K562 (cell line): ENCODE measurements around the gene UBA7. TPM values are rescaled to one million over a fixed set of nuclear protein-coding genes. Genes with fewer than 3 reads are reported as not detected.
A peak's percentile ranks its signal among the peaks of the same experiment; 100 is the strongest.

Experiments
- ASH1L ChIP-seq: fragments of 450-650 bp; IDR thresholded peaks from 2 replicates; pipeline ENCODE4 v1.6.1; 2018; ENCODE audit warnings: borderline replicate concordance, mild to moderate bottlenecking, low read depth; ENCODE audit not compliant: partially characterized antibody
- BHLHE40 ChIP-seq: IDR thresholded peaks from 2 replicates; pipeline ENCODE4 v1.6.1; 2011; ENCODE audit warnings: low read length, improper control_type of control experiment
- CC2D1A ChIP-seq: fragments of 450-650 bp; IDR thresholded peaks from 2 replicates; pipeline ENCODE4 v1.6.1; 2017; ENCODE audit warnings: mild to moderate bottlenecking
- CHD2 ChIP-seq: IDR thresholded peaks from 2 replicates; pipeline ENCODE4 v1.6.1; 2011; ENCODE audit warnings: low read depth, low read length
- CHD4 ChIP-seq: fragments of 200-600 bp; sonication (generic); IDR thresholded peaks from 3 replicates; pipeline ENCODE4 v1.6.1; 2012; ENCODE audit warnings: low read depth, mild to moderate bottlenecking, mixed read lengths, low read length, inconsistent platforms; ENCODE audit not compliant: insufficient read depth, insufficient replicate concordance, poor library complexity, severe bottlenecking
- CREBBP ChIP-seq: IDR thresholded peaks from one replicate; pipeline ENCODE4 v1.6.1; 2012; ENCODE audit warnings: low read depth, mild to moderate bottlenecking, control low read depth, inconsistent platforms, low read length
- CTBP1 ChIP-seq: fragments of 450-650 bp; IDR thresholded peaks from 2 replicates; pipeline ENCODE4 v1.6.1; 2016; ENCODE audit warnings: borderline replicate concordance
- ILK ChIP-seq: fragments of 450-650 bp; IDR thresholded peaks from 2 replicates; pipeline ENCODE4 v1.6.1; 2016; ENCODE audit warnings: missing genetic modification characterization, low read depth, mild to moderate bottlenecking, missing compliant biosample characterization, moderate library complexity, borderline replicate concordance
- MAFG ChIP-seq: fragments of 450-650 bp; conservative IDR thresholded peaks from 2 replicates; pipeline ENCODE4 v1.6.1; 2016; ENCODE audit warnings: missing genetic modification characterization, missing compliant biosample characterization
- MXI1 ChIP-seq: IDR thresholded peaks from 2 replicates; pipeline ENCODE4 v1.6.1; 2011; ENCODE audit warnings: low read depth, mild to moderate bottlenecking, improper control_type of control experiment, low read length
- MYC ChIP-seq, 2 experiments: fragments of 250-450 bp in 1 of 2; sonication (Bioruptor Pico) in 1 of 2; IDR thresholded peaks; 2 replicates each; pipeline versions ENCODE4 v1.5.1 to v1.6.1; 2012 to 2021; ENCODE audit warnings: low read depth in 2 of 2, borderline replicate concordance in 1 of 2, improper control_type of control experiment in 1 of 2, low read length in 1 of 2, mild to moderate bottlenecking in 1 of 2, moderate library complexity in 1 of 2
- OTX1 ChIP-seq: fragments of 450-650 bp; formaldehyde crosslinking; IDR thresholded peaks from 2 replicates; pipeline ENCODE4 v1.4.0; 2022; ENCODE audit warnings: mild to moderate bottlenecking
- RBM14 ChIP-seq: fragments of 200-400 bp; formaldehyde crosslinking; IDR thresholded peaks from 2 replicates; pipeline ENCODE4 v1.6.1; 2018; ENCODE audit warnings: low read depth, mild to moderate bottlenecking, low read length, moderate library complexity, borderline replicate concordance; ENCODE audit not compliant: insufficient read depth
- RBM39 ChIP-seq: fragments of 200-400 bp; formaldehyde crosslinking; optimal IDR thresholded peaks from 2 replicates; pipeline ENCODE3; 2018; ENCODE audit warnings: low read depth, low read length
- SNRNP70 ChIP-seq: fragments of 200-400 bp; formaldehyde crosslinking; optimal IDR thresholded peaks from 2 replicates; pipeline ENCODE3; 2017; ENCODE audit warnings: low read depth, low read length
- SREBF1 ChIP-seq: fragments of 150-350 bp; IDR thresholded peaks from 2 replicates; pipeline ENCODE4 v1.6.1; 2014; ENCODE audit warnings: antibody characterized with exemption, low read depth, low read length, borderline replicate concordance
- ZBTB33 ChIP-seq: sonication (generic); formaldehyde crosslinking; IDR thresholded peaks from 2 replicates; pipeline ENCODE4 v1.8.1; 2023; ENCODE audit warnings: mild to moderate bottlenecking, missing genetic modification reagents
- ZFP1 ChIP-seq: fragments of 450-650 bp; formaldehyde crosslinking; IDR thresholded peaks from 2 replicates; pipeline ENCODE4 v1.4.0; 2020; ENCODE audit warnings: mild to moderate bottlenecking, mixed read lengths
- ZNF24 ChIP-seq: fragments of 450-650 bp; IDR thresholded peaks from 2 replicates; pipeline ENCODE4 v1.6.1; 2016
- ZNF561 ChIP-seq: fragments of 450-650 bp; formaldehyde crosslinking; conservative IDR thresholded peaks from 2 replicates; pipeline ENCODE4 v1.4.0; 2020; ENCODE audit warnings: mild to moderate bottlenecking, moderate library complexity
- ZNF57 ChIP-seq: fragments of 450-650 bp; formaldehyde crosslinking; IDR thresholded peaks from 2 replicates; pipeline ENCODE4 v1.4.0; 2020; ENCODE audit warnings: mild to moderate bottlenecking, moderate library complexity
- polyA plus RNA-seq, 8 experiments: library from polyadenylated mRNA; depleted of rRNA in 4 of 8; stranded (reverse) in 5 of 8; unstranded in 3 of 8; fragments of >200 nt; fragmentation: Nextera tagmentation in 2 of 8; fragmentation: Illumina TruSeq in 1 of 8; extraction: Ambion mirVana in 2 of 8; extraction: Trizol in 1 of 8; gene quantifications; 2 replicates each; pipeline versions ENCODE4 v1.2.1 to v1.2.3, GENCODE V29; 2011 to 2014; ENCODE audit warnings: inconsistent platforms in 1 of 8, missing spikeins in 1 of 8
- total RNA-seq, 7 experiments: library from RNA; depleted of rRNA in 6 of 7; stranded (reverse); fragments of >200 nt in 6 of 7; fragmentation: Illumina TruSeq in 2 of 7; extraction: Trizol in 2 of 7; gene quantifications; 2 replicates each; pipeline versions ENCODE4 v1.2.1 to v1.2.3, GENCODE V29; 2011 to 2021; ENCODE audit warnings: low replicate concordance in 1 of 7
- TF ChIP-seq, protein P1 (sequence below): fragments of 450-650 bp; IDR thresholded peaks from 2 replicates; pipeline ENCODE4 v1.6.1; 2016; ENCODE audit warnings: antibody characterized with exemption
- TF ChIP-seq, protein P2 (sequence below): fragments of 250-450 bp; sonication (Bioruptor Pico); IDR thresholded peaks from 2 replicates; pipeline ENCODE4 v1.5.1; 2021; ENCODE audit warnings: mild to moderate bottlenecking

The UBA7 gene
- total and polyA plus RNA-seq, 9 of the 15 experiments (the other 6 are each of a cell fraction or from before 2014, with no cell fraction given), result 0.17 to 3.3 (median 2.0) TPM

GRCh38 chr3:49786357-49787181 is 27.2 kb downstream of the UBA7 start, which contains the start of gene IP6K1 (continued):
- TF ChIP-seq SREBF1 (no peak), ZFP1 (CRISPR knock-in tag) (no peak), CREBBP (no peak), CHD2 (peak; percentile 79), ASH1L (peak; percentile 84), RBM39 (no peak), OTX1 (CRISPR knock-in tag) (0 out of 2 replicates have a peak, but pooled peaks have one; percentile 13), ILK (tag) (no peak), CTBP1 (no peak), MXI1 (peak; percentile 84), ZNF57 (CRISPR knock-in tag) (no peak), ZNF561 (CRISPR knock-in tag) (no peak), ZBTB33 (no peak), ZNF24 (no peak), MYC (IDR thresholded peaks at IDR 0.05; ENCODE audit: low read depth, low read length) (peak; percentile 52), MYC (CRISPR knock-in tag; IDR thresholded peaks at IDR 0.05; ENCODE audit: borderline replicate concordance, low read depth) (no peak), MAFG (no peak), CHD4 (no peak), SNRNP70 (no peak), BHLHE40 (peak; percentile 99), RBM14 (no peak), CC2D1A (no peak)
- TF ChIP-seq, protein P1, sequence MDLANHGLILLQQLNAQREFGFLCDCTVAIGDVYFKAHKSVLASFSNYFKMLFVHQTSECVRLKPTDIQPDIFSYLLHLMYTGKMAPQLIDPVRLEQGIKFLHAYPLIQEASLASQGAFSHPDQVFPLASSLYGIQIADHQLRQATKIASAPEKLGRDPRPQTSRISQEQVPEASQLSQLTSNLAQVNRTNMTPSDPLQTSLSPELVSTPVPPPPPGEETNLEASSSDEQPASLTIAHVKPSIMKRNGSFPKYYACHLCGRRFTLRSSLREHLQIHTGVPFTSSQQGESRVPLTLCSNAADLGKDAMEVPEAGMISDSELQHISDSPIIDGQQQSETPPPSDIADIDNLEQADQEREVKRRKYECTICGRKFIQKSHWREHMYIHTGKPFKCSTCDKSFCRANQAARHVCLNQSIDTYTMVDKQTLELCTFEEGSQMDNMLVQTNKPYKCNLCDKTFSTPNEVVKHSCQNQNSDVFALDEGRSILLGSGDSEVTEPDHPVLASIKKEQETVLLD, result peak; percentile 88
- TF ChIP-seq, protein P2, sequence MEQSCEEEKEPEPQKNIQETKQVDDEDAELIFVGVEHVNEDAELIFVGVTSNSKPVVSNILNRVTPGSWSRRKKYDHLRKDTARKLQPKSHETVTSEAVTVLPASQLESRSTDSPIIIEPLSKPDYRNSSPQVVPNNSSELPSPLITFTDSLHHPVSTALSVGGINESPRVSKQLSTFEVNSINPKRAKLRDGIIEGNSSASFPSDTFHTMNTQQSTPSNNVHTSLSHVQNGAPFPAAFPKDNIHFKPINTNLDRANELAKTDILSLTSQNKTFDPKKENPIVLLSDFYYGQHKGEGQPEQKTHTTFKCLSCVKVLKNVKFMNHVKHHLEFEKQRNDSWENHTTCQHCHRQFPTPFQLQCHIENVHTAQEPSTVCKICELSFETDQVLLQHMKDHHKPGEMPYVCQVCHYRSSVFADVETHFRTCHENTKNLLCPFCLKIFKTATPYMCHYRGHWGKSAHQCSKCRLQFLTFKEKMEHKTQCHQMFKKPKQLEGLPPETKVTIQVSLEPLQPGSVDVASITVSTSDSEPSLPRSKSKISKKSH (CRISPR knock-in tag), result no peak
